ENCODE results near the gene HIC1. TPM values are rescaled to one million over a fixed set of nuclear protein-coding genes. Genes with fewer than 3 reads are reported as not detected.

HIC1 gene
- total and polyA plus RNA-seq, 9 of the 15 experiments (the other 6 are each of a cell fraction or from before 2014, with no cell fraction given): 0.01 to 2.5 (median 0.18) TPM

DNA sequence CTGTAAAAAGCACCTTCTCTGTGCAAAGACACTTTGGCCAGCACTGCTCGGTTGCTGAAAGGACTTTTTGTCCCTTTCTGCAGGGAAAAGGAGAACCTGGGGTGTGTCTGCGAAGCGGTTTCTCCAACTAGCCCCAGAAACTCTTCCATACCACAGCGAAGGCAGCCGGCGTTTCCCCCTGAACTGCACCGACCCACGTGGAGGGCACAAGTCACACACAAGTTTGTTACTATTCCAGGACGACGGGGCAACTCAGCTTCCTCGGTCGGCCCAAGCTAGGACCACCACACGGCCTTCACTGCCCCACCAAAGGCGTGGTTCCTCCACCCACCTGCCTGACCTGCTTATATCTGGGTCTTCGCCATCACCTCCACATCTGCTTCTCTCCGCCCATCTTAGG lies 31.6 kb upstream of the HIC1 start:
- Histone ChIP-seq H3K9me1 (ENCODE audit: control insufficient read depth, insufficient read depth, low read length) (no peaks in the 10 kb centered on the region), H3K36me3 (ENCODE audit: control insufficient read depth, insufficient read depth, low read length) (no peaks in the 10 kb centered on the region), H3K9ac (ENCODE audit: insufficient read depth in 1 of 2, low read depth in 2 of 2, low read length in 2 of 2) (no peak overlapping the region; a peak in 1 of 4 replicates), H3K27me3 (ENCODE audit: control insufficient read depth in 2 of 2, insufficient read depth in 2 of 2, low read length in 2 of 2) (peaks cover 11 to 54% of the 10 kb centered on the region in 2 experiments), H3K9me3 (replicated peaks; ENCODE audit: control insufficient read depth, insufficient read depth, low read depth, low read length) (no peaks in the 10 kb centered on the region), H3K4me3 (no peak overlapping the region), H3K4me1 (replicated peaks in 1 of 2; ENCODE audit: control insufficient read depth in 2 of 2, insufficient read depth in 2 of 2, low read length in 2 of 2) (peaks cover 3 to 33% of the 10 kb centered on the region in 2 experiments; a peak in 3 of 5 replicates), H3K79me2 (ENCODE audit: control insufficient read depth, insufficient read depth, low read length) (no peaks in the 10 kb centered on the region), H3K4me2 (ENCODE audit: insufficient read depth, low read length) (no peak overlapping the region), H2AFZ (ENCODE audit: low read depth, low read length) (no peak overlapping the region), H4K20me1 (replicated peaks; ENCODE audit: control insufficient read depth, insufficient read depth, low read length) (peaks cover 3% of the 10 kb centered on the region; the same call in 1 of the 2 replicates), H3K27ac (ENCODE audit: extremely low read depth, low read depth, low read length) (no peak overlapping the region)
- ChIA-PET CTCF (ENCODE audit: low intra/inter-chr PET ratio) (no interaction called here), POLR2A (no interaction called here)
- in situ Hi-C loops (cut with MboI): no loop called here
- intact Hi-C loops (cut with micrococcal nuclease): no loop called here
- DNase-seq (ENCODE audit: extremely low read depth in 1 of 4, low spot score in 3 of 4) (no peak), ATAC-seq (no peak), FAIRE-seq (no peak)
- no TSS peak for BruUV-seq (replicated peaks)
- WGBS (ENCODE audit: insufficient coverage, low coverage, missing lambda C conversion rate): 47% methylated on average over 14 of the region's 16 CpGs
- TF ChIP-seq TRIM24 (IDR thresholded peaks at IDR 0.05) (no peak), KDM1A (IDR thresholded peaks at IDR 0.05) (no peak), POLR2AphosphoS2 (IDR thresholded peaks at IDR 0.05; ENCODE audit: low read length) (no peak)
- TF ChIP-seq, protein P1, sequence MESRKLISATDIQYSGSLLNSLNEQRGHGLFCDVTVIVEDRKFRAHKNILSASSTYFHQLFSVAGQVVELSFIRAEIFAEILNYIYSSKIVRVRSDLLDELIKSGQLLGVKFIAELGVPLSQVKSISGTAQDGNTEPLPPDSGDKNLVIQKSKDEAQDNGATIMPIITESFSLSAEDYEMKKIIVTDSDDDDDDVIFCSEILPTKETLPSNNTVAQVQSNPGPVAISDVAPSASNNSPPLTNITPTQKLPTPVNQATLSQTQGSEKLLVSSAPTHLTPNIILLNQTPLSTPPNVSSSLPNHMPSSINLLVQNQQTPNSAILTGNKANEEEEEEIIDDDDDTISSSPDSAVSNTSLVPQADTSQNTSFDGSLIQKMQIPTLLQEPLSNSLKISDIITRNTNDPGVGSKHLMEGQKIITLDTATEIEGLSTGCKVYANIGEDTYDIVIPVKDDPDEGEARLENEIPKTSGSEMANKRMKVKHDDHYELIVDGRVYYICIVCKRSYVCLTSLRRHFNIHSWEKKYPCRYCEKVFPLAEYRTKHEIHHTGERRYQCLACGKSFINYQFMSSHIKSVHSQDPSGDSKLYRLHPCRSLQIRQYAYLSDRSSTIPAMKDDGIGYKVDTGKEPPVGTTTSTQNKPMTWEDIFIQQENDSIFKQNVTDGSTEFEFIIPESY (CRISPR knock-in tag; IDR thresholded peaks at IDR 0.05): no peak
- TF ChIP-seq, protein P2, sequence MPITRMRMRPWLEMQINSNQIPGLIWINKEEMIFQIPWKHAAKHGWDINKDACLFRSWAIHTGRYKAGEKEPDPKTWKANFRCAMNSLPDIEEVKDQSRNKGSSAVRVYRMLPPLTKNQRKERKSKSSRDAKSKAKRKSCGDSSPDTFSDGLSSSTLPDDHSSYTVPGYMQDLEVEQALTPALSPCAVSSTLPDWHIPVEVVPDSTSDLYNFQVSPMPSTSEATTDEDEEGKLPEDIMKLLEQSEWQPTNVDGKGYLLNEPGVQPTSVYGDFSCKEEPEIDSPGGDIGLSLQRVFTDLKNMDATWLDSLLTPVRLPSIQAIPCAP (CRISPR knock-in tag; IDR thresholded peaks at IDR 0.05; ENCODE audit: borderline replicate concordance): no peak
- TF ChIP-seq, protein P3, sequence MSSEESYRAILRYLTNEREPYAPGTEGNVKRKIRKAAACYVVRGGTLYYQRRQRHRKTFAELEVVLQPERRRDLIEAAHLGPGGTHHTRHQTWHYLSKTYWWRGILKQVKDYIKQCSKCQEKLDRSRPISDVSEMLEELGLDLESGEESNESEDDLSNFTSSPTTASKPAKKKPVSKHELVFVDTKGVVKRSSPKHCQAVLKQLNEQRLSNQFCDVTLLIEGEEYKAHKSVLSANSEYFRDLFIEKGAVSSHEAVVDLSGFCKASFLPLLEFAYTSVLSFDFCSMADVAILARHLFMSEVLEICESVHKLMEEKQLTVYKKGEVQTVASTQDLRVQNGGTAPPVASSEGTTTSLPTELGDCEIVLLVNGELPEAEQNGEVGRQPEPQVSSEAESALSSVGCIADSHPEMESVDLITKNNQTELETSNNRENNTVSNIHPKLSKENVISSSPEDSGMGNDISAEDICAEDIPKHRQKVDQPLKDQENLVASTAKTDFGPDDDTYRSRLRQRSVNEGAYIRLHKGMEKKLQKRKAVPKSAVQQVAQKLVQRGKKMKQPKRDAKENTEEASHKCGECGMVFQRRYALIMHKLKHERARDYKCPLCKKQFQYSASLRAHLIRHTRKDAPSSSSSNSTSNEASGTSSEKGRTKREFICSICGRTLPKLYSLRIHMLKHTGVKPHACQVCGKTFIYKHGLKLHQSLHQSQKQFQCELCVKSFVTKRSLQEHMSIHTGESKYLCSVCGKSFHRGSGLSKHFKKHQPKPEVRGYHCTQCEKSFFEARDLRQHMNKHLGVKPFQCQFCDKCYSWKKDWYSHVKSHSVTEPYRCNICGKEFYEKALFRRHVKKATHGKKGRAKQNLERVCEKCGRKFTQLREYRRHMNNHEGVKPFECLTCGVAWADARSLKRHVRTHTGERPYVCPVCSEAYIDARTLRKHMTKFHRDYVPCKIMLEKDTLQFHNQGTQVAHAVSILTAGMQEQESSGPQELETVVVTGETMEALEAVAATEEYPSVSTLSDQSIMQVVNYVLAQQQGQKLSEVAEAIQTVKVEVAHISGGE (CRISPR knock-in tag; IDR thresholded peaks at IDR 0.05): no peak

Measured in K562 (cell line).